Hematopoietic multipotent progenitor cell treated with erythropoietin and hydrocortisone succinate and interleukin-3 and kit ligand, for 8 days (in vitro differentiated cells): ENCODE results near the gene ADH7.
"Not testable (repeated sequence)": the region's sequence is repeated elsewhere in the genome, so short reads cannot be mapped to it uniquely, and the experiment has no call there.

Experiments
- DNase-seq: peaks from one replicate; pipeline ENCODE4 v3.0.0-alpha.2; 2015

The ADH7 gene

DNA sequence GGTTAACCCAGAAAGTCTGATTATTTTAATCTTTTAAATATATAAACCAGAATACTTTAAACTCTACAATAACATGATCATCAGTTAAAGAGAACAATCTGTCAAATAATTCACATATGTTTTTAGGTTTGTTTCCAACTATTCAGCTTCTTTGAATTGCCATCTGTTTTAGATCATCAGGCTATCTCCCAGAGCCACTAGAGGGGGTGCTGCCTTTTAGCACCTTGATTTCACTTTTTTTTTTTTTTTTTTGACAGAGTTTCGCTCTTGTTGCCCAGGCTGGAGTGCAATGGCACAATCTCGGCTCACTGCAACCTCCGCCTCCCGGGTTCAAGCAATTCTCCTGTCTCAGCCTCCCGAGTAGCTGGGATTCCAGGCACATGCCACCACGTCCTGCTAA is 57.8 kb downstream of the ADH7 start:
- DNase-seq: not testable (repeated sequence)

DNA sequence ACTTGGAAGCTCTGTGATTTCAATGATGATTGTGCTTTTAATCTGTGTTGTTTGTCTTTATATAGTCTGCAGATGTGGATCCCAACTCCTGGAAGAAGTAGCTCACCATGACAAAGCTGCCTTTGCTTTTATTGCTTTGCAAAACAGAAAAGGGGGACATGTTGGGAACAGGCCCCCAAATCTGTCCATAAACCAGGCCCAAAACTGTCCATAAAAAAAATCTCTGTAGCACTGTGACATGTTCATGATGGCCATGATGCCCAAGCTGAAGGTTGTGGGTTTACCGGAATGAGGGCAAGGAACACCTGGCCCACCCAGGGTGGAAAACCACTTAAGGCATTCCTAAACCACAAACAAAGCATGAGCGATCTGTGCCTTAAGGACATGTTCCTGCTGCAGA is 62.7 kb downstream of the ADH7 start:
- DNase-seq: not testable (repeated sequence)

DNA sequence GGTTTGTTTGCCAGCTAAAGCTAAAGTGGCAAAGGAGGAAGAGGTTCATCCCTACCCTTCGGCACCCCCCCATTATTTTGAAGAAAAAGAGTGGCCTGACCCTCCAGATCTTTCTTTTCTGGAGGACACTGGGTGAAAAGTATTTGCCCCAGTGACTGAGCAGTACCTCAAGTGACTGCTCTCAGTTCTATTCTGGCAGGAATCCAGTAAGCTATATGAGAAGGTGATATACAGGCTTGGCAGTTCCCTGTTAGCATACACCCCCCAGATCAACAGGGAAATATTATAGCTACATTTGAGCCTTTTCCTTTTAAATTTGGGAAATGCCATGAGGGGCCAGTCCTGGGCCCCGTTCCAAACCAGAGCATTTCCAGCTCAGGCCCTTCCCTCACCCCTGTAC is 67.3 kb downstream of the ADH7 start:
- not testable (repeated sequence) for DNase-seq

DNA sequence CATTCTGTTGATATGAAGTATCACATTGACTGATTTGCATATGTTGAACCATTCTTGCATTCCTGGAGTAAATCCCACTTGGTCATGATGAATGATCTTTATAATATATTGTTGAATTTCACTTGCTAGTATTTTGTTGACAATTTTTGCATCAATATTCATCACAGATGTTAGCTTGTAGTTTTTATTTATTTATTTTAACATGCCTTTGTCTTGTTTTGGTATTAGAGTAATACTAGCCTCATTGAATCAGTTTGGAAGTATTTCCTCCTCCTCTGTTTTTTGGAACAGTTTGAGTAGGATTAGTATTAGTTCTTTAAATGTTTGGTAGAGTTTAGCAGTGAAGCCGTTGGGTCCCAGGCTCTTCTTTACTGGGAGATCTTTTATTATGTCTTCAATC is 68.7 kb downstream of the ADH7 start:
- no peak for DNase-seq

DNA sequence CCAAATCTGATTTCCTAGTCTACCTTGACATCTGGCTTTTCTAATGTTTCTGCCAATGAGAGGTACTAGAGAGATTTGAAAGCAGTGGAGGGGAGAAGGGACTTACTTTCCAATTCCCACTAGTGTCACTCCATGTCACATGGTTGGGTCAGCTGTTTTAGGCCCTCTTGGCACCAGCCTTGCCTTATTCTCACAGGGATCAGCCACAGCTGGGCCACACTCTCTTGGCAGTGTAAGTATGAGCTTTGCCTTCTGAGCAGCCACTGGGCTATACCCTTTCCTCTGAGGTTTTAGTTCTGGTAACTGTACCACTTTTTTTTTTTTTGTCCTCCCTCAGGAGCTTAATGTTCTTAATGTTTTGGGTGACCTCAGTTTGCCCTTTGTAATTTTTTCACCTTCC is 72.4 kb downstream of the ADH7 start:
- no peak for DNase-seq
